H9 (cell line): ENCODE results near the gene GXYLT2. TPM values are rescaled to one million over a fixed set of nuclear protein-coding genes. Genes with fewer than 3 reads are reported as not detected.

Experiments used
- DNase-seq: peaks from one replicate; pipeline ENCODE4 v3.0.0-alpha.2; 2017
- H2AFZ ChIP-seq: one replicate; pipeline ENCODE4 v1.6.1; 2013; ENCODE audit warnings: mild to moderate bottlenecking, low read length, control low read depth, moderate library complexity
- H2AK5ac ChIP-seq: 2 replicates; pipeline ENCODE4 v1.6.1; 2013; ENCODE audit warnings: low read length, control low read depth, mixed read lengths; ENCODE audit not compliant: insufficient read length
- H2BK120ac ChIP-seq: one replicate; pipeline ENCODE4 v1.6.1; 2013; ENCODE audit warnings: low read depth, mild to moderate bottlenecking, low read length, control low read depth, inconsistent platforms; ENCODE audit not compliant: poor library complexity, severe bottlenecking
- H2BK12ac ChIP-seq: 2 replicates; pipeline ENCODE4 v1.6.1; 2013; ENCODE audit warnings: low read length, control low read depth, mixed read lengths, low read depth; ENCODE audit not compliant: insufficient read length
- H2BK15ac ChIP-seq: 2 replicates; pipeline ENCODE4 v1.6.1; 2013; ENCODE audit warnings: low read depth, low read length, control low read depth
- H2BK20ac ChIP-seq: one replicate; pipeline ENCODE4 v1.6.1; 2013; ENCODE audit warnings: low read depth, mild to moderate bottlenecking, low read length, control low read depth, inconsistent platforms; ENCODE audit not compliant: poor library complexity, severe bottlenecking
- H2BK5ac ChIP-seq: 2 replicates; pipeline ENCODE4 v1.6.1; 2013; ENCODE audit warnings: low read length, control low read depth, mixed read lengths; ENCODE audit not compliant: insufficient read length
- H3K14ac ChIP-seq: 2 replicates; pipeline ENCODE4 v1.6.1; 2013; ENCODE audit warnings: low read length, control low read depth; ENCODE audit not compliant: insufficient read depth
- H3K18ac ChIP-seq: 2 replicates; pipeline ENCODE4 v1.6.1; 2013; ENCODE audit warnings: low read depth, mild to moderate bottlenecking, mixed read lengths, low read length, control low read depth; ENCODE audit not compliant: insufficient read length
- H3K23ac ChIP-seq: 2 replicates; pipeline ENCODE4 v1.6.1; 2013; ENCODE audit warnings: low read length, control low read depth, mixed read lengths, low read depth; ENCODE audit not compliant: insufficient read length
- H3K23me2 ChIP-seq: 2 replicates; pipeline ENCODE4 v1.6.1; 2013; ENCODE audit warnings: low read depth, mild to moderate bottlenecking, mixed read lengths, low read length, control low read depth; ENCODE audit not compliant: insufficient read length, poor library complexity, severe bottlenecking
- H3K27ac ChIP-seq: 2 replicates; pipeline ENCODE4 v1.5.1; 2013; ENCODE audit warnings: low read length, control low read depth, mixed read lengths, low read depth; ENCODE audit not compliant: insufficient read length
- H3K27me3 ChIP-seq: 2 replicates; pipeline ENCODE4 v1.6.1; 2013; ENCODE audit warnings: low read length, control low read depth, inconsistent platforms; ENCODE audit not compliant: insufficient read depth
- H3K4ac ChIP-seq: 2 replicates; pipeline ENCODE4 v1.6.1; 2013; ENCODE audit warnings: low read depth, mild to moderate bottlenecking, control low read depth, inconsistent platforms, low read length, moderate library complexity
- H3K4me1 ChIP-seq: 2 replicates; pipeline ENCODE4 v1.6.1; 2013; ENCODE audit warnings: low read length, control low read depth, inconsistent platforms; ENCODE audit not compliant: insufficient read depth
- H3K4me2 ChIP-seq: 2 replicates; pipeline ENCODE4 v1.6.1; 2013; ENCODE audit warnings: low read length, control low read depth, mixed read lengths; ENCODE audit not compliant: insufficient read length, insufficient read depth
- H3K56ac ChIP-seq: 2 replicates; pipeline ENCODE4 v1.6.1; 2013; ENCODE audit warnings: low read depth, mild to moderate bottlenecking, mixed read lengths, low read length, control low read depth; ENCODE audit not compliant: insufficient read length
- H3K79me1 ChIP-seq: 2 replicates; pipeline ENCODE4 v1.6.1; 2013; ENCODE audit warnings: low read depth, mild to moderate bottlenecking, moderate library complexity, low read length, control low read depth, inconsistent platforms; ENCODE audit not compliant: insufficient read depth, poor library complexity, severe bottlenecking
- H3K79me2 ChIP-seq: 2 replicates; pipeline ENCODE4 v1.6.1; 2013; ENCODE audit warnings: low read length, control low read depth, inconsistent platforms; ENCODE audit not compliant: insufficient read depth
- H3K9ac ChIP-seq: 2 replicates; pipeline ENCODE4 v1.6.1; 2013; ENCODE audit warnings: low read length, control low read depth, mixed read lengths; ENCODE audit not compliant: insufficient read length; ENCODE audit errors: extremely low read depth
- H3K9me3 ChIP-seq: one replicate; pipeline ENCODE4 v1.6.1; 2013; ENCODE audit warnings: low read depth, low read length, inconsistent platforms; ENCODE audit not compliant: control insufficient read depth
- H3T11ph ChIP-seq: one replicate; pipeline ENCODE4 v1.6.1; 2013; ENCODE audit warnings: mild to moderate bottlenecking, low read length, control low read depth, inconsistent platforms
- H4K20me1 ChIP-seq: one replicate; pipeline ENCODE4 v1.6.1; 2013; ENCODE audit not compliant: control insufficient read depth, insufficient read length, insufficient read depth
- H4K5ac ChIP-seq: 2 replicates; pipeline ENCODE4 v1.6.1; 2013; ENCODE audit warnings: low read depth, mild to moderate bottlenecking, mixed read lengths, low read length, control low read depth; ENCODE audit not compliant: insufficient read length
- H4K8ac ChIP-seq: replicated peaks from 2 replicates; pipeline ENCODE4 v1.6.1; 2013; ENCODE audit warnings: low read length, control low read depth, mixed read lengths, low read depth; ENCODE audit not compliant: insufficient read length
- H4K91ac ChIP-seq: 2 replicates; pipeline ENCODE4 v1.6.1; 2013; ENCODE audit warnings: low read depth, mild to moderate bottlenecking, moderate library complexity, mixed read lengths, low read length, control low read depth; ENCODE audit not compliant: insufficient read length
- H3K27ac Mint-ChIP-seq, 3 experiments: 2 replicates in 2 of 3; 3 replicates in 1 of 3; pipeline ENCODE4 v1.8.0; 2020 to 2021; ENCODE audit warnings: mixed read lengths in 3 of 3, mild to moderate bottlenecking in 1 of 3, moderate library complexity in 1 of 3
- H3K27me3 Mint-ChIP-seq: 2 replicates; pipeline ENCODE4 v1.8.0; 2021; ENCODE audit warnings: low read depth, mild to moderate bottlenecking, moderate library complexity, mixed read lengths
- H3K36me3 Mint-ChIP-seq, 3 experiments: 2 replicates in 2 of 3; 3 replicates in 1 of 3; pipeline ENCODE4 v1.8.0; 2020 to 2021; ENCODE audit warnings: low read depth in 3 of 3, mixed read lengths in 3 of 3; ENCODE audit not compliant: insufficient read depth in 1 of 3
- H3K4me1 Mint-ChIP-seq, 2 experiments: 2 replicates each; pipeline ENCODE4 v1.8.0; 2020; ENCODE audit warnings: mixed read lengths in 2 of 2
- H3K4me3 Mint-ChIP-seq, 2 experiments: 2 replicates in 1 of 2; 3 replicates in 1 of 2; pipeline ENCODE4 v1.8.0; 2020 to 2021; ENCODE audit warnings: mild to moderate bottlenecking in 2 of 2, mixed read lengths in 2 of 2, moderate library complexity in 1 of 2
- H3K9me3 Mint-ChIP-seq, 2 experiments: 2 replicates in 1 of 2; 3 replicates in 1 of 2; pipeline ENCODE4 v1.8.0; 2020; ENCODE audit warnings: mild to moderate bottlenecking in 2 of 2, mixed read lengths in 2 of 2, moderate library complexity in 1 of 2
- CTCF ChIP-seq: fragments of 200-600 bp; sonication (generic); conservative IDR thresholded peaks from 3 replicates; pipeline ENCODE4 v1.8.0; 2021; ENCODE audit warnings: antibody characterized with exemption, mild to moderate bottlenecking
- WGBS: extraction: QIAGEN DNeasy Blood & Tissue Kit; methylation state at CpG from one replicate; pipeline ENCODE4 v1.1.7; 2013; ENCODE audit warnings: missing lambda C conversion rate, low lambda C conversion rate, mixed read lengths; ENCODE audit not compliant: insufficient read length; ENCODE audit errors: extremely low coverage; 5-methylcytosine and 5-hydroxymethylcytosine counted together
- total RNA-seq: library from RNA; stranded (reverse); gene quantifications from 2 replicates; pipeline ENCODE4 v1.2.1, GENCODE V29; 2021

GXYLT2 gene
- total RNA-seq, 1 experiment from 2014 or later: 2.0 TPM

GRCh38 chr3:73021301-73021835, 133.5 kb downstream of the GXYLT2 start:
- Histone ChIP-seq H2BK15ac (no peak overlapping the region), H3K18ac (no peak overlapping the region), H2BK12ac (no peak overlapping the region), H3K79me2 (peaks cover 61% of the 10 kb centered on the region), H3K4me1 (peaks cover 5% of the 10 kb centered on the region; the same call in 1 of the 2 replicates), H4K8ac (no peak overlapping the region), H3K4ac (no peak overlapping the region), H3K56ac (no peak overlapping the region), H2BK20ac (no peak overlapping the region), H3K79me1 (peaks cover 16% of the 10 kb centered on the region), H3K9ac (no peak overlapping the region), H3K23ac (no peak overlapping the region), H3K23me2 (no peaks in the 10 kb centered on the region), H4K91ac (no peak overlapping the region), H3T11ph (no peak overlapping the region), H3K4me2 (no peak overlapping the region), H2AK5ac (no peak overlapping the region), H3K27ac (no peak overlapping the region), H4K20me1 (no peaks in the 10 kb centered on the region), H2BK5ac (no peak overlapping the region), H4K5ac (no peak overlapping the region), H2BK120ac (no peak overlapping the region), H3K9me3 (no peaks in the 10 kb centered on the region), H3K14ac (no peak overlapping the region), H2AFZ (no peak overlapping the region), H3K27me3 (no peaks in the 10 kb centered on the region)
- H3K27me3 Mint-ChIP-seq: no peaks in the 10 kb centered on the region
- TF ChIP-seq CTCF: no peak
- no peaks in the 10 kb centered on the region for H3K9me3 Mint-ChIP-seq
- WGBS: no CpG with 5 or more reads among the region's 4 CpGs
- DNase-seq: no peak
- no peak overlapping the region for H3K4me3 Mint-ChIP-seq
- H3K4me1 Mint-ChIP-seq: peaks cover 43 to 45% of the 10 kb centered on the region in 2 experiments
- H3K36me3 Mint-ChIP-seq: peaks cover 0 to 4% (median 0%) of the 10 kb centered on the region in 3 experiments; a peak in 1 of 7 replicates
- no peak overlapping the region for H3K27ac Mint-ChIP-seq
